IMR-90 (cell line): ENCODE results near the gene SFTA2.

Source experiments
- CEBPB ChIP-seq: IDR thresholded peaks from 2 replicates; pipeline ENCODE4 v1.6.1; 2012; ENCODE audit warnings: low read depth, low read length, improper control_type of control experiment
- CHD1 ChIP-seq: IDR thresholded peaks from 2 replicates; pipeline ENCODE4 v1.6.1; 2012; ENCODE audit warnings: low read depth, low read length, improper control_type of control experiment
- MAZ ChIP-seq: IDR thresholded peaks from 2 replicates; pipeline ENCODE4 v1.6.1; 2012; ENCODE audit warnings: low read depth, mild to moderate bottlenecking, low read length, improper control_type of control experiment, moderate library complexity, borderline replicate concordance
- MXI1 ChIP-seq: IDR thresholded peaks from 2 replicates; pipeline ENCODE4 v1.6.1; 2012; ENCODE audit warnings: low read depth, mild to moderate bottlenecking, low read length, moderate library complexity, borderline replicate concordance
- POLR2A ChIP-seq: IDR thresholded peaks from 2 replicates; pipeline ENCODE4 v1.6.1; 2012; ENCODE audit warnings: mild to moderate bottlenecking, low read depth, low read length
- RAD21 ChIP-seq: IDR thresholded peaks from 2 replicates; pipeline ENCODE4 v1.6.1; 2012; ENCODE audit warnings: low read length, improper control_type of control experiment
- SMC3 ChIP-seq: fragments of 150-350 bp; IDR thresholded peaks from 2 replicates; pipeline ENCODE4 v1.6.1; 2016; ENCODE audit warnings: low read depth, mild to moderate bottlenecking, antibody characterized with exemption, low read length, moderate library complexity
- TF ChIP-seq, protein P1 (sequence below): conservative IDR thresholded peaks from 2 replicates; pipeline ENCODE4 v1.5.1; 2012; ENCODE audit warnings: mild to moderate bottlenecking, low read depth, low read length, improper control_type of control experiment
- TF ChIP-seq, protein P2 (sequence below): fragments of 150-350 bp; IDR thresholded peaks from 2 replicates; pipeline ENCODE4 v1.6.1; 2016; ENCODE audit warnings: low read depth, mild to moderate bottlenecking, low read length, moderate library complexity, borderline replicate concordance
- TF ChIP-seq, protein P3 (sequence below): fragments of 150-350 bp; IDR thresholded peaks from 2 replicates; pipeline ENCODE4 v1.6.1; 2017; ENCODE audit warnings: mild to moderate bottlenecking, antibody characterized with exemption, low read length, low read depth

DNA sequence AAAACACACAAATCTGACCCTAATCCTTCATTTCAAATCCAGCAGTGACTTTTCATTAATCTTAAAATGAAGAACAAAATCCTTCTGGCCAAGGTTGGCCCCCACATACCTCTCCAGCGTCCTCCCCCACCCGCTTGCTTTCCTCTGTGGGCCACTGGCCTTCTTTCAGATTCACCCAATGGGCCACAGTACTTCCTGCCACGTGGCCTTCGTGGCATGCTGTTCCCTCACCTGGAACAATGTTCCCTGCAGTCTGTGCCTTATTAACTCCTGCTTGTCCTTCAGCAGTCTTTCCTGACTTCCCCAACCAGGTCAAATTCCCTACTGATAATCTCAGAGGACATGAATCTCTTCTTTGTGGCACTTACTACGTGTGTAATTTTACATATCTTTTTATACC is 29.3 kb downstream of the SFTA2 start:
- TF ChIP-seq, protein P1, sequence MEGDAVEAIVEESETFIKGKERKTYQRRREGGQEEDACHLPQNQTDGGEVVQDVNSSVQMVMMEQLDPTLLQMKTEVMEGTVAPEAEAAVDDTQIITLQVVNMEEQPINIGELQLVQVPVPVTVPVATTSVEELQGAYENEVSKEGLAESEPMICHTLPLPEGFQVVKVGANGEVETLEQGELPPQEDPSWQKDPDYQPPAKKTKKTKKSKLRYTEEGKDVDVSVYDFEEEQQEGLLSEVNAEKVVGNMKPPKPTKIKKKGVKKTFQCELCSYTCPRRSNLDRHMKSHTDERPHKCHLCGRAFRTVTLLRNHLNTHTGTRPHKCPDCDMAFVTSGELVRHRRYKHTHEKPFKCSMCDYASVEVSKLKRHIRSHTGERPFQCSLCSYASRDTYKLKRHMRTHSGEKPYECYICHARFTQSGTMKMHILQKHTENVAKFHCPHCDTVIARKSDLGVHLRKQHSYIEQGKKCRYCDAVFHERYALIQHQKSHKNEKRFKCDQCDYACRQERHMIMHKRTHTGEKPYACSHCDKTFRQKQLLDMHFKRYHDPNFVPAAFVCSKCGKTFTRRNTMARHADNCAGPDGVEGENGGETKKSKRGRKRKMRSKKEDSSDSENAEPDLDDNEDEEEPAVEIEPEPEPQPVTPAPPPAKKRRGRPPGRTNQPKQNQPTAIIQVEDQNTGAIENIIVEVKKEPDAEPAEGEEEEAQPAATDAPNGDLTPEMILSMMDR, result no peak
- TF ChIP-seq, protein P2, sequence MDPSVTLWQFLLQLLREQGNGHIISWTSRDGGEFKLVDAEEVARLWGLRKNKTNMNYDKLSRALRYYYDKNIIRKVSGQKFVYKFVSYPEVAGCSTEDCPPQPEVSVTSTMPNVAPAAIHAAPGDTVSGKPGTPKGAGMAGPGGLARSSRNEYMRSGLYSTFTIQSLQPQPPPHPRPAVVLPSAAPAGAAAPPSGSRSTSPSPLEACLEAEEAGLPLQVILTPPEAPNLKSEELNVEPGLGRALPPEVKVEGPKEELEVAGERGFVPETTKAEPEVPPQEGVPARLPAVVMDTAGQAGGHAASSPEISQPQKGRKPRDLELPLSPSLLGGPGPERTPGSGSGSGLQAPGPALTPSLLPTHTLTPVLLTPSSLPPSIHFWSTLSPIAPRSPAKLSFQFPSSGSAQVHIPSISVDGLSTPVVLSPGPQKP, result no peak
- TF ChIP-seq MAZ (no peak), POLR2A (no peak), MXI1 (no peak), CHD1 (no peak), SMC3 (no peak), RAD21 (no peak), CEBPB (no peak)
- TF ChIP-seq, protein P3, sequence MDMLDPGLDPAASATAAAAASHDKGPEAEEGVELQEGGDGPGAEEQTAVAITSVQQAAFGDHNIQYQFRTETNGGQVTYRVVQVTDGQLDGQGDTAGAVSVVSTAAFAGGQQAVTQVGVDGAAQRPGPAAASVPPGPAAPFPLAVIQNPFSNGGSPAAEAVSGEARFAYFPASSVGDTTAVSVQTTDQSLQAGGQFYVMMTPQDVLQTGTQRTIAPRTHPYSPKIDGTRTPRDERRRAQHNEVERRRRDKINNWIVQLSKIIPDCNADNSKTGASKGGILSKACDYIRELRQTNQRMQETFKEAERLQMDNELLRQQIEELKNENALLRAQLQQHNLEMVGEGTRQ, result no peak
